HCT116 (cell line): ENCODE measurements around the gene IRF2. TPM values are rescaled to one million over a fixed set of nuclear protein-coding genes. Genes with fewer than 3 reads are reported as not detected.

Experiments
- ATAC-seq: fragments of 200-7000 bp; cut with Tn5 transposase; 2 replicates; pipeline ENCODE4 v1.9.1; 2020; ENCODE audit warnings: mild to moderate bottlenecking, moderate library complexity
- BruUV-seq: library from RNA; stranded (reverse); fragments of 400-500 nt; replicated peaks from 2 replicates; lab custom pipeline; 2021; lab: Mats Ljungman, UMichigan
- CTCF ChIA-PET: fragments of 300-600 bp; sonication (Branson Sonifier 250); formaldehyde crosslinking; loops from one replicate; lab custom pipeline; 2021; ENCODE audit warnings: antibody characterized with exemption; lab: Charles Lee
- POLR2A ChIA-PET: fragments of 300-600, 350-600 bp; sonication (Branson Sonifier 250); formaldehyde crosslinking; loops from one replicate; lab custom pipeline; 2021; ENCODE audit warnings: antibody characterized with exemption; lab: Charles Lee
- RAD21 ChIA-PET, 2 experiments: fragments of 300-600 bp; sonication (Branson Sonifier 250); formaldehyde crosslinking; loops; one replicate each; lab custom pipeline; 2023; ENCODE audit warnings: low total read pairs in 2 of 2; ENCODE audit not compliant: uncharacterized antibody in 2 of 2, unreplicated experiment in 2 of 2, low non-redundant PET in 1 of 2; lab: Charles Lee
- DNase-seq: peaks from one replicate; pipeline ENCODE4 v3.0.0-alpha.2; 2010; ENCODE audit warnings: low read depth, low spot score
- H2AFZ ChIP-seq: fragments of 200-600 bp; shearing (Covaris generic), sonication (generic); 2 replicates; pipeline ENCODE4 v1.6.1; 2017; ENCODE audit warnings: low read depth, mixed run types, mixed read lengths, antibody characterized with exemption, low read length; ENCODE audit not compliant: poor library complexity, severe bottlenecking
- H3K27ac ChIP-seq: 2 replicates; pipeline ENCODE4 v1.5.1; 2012; ENCODE audit warnings: low read depth, low read length
- H3K27me3 ChIP-seq: fragments of 200-600 bp; sonication (generic); 2 replicates; pipeline ENCODE4 v1.6.1; 2016; ENCODE audit warnings: mixed run types, low read length, mixed read lengths; ENCODE audit not compliant: insufficient read depth
- H3K36me3 ChIP-seq, 2 experiments: fragments of 200-500 bp in 1 of 2; fragments of 200-600 bp in 1 of 2; sonication (Bioruptor generic) in 1 of 2; sonication (generic) in 1 of 2; 2 replicates each; pipeline versions ENCODE4 v1.5.1 to v1.6.1; 2014 to 2016; ENCODE audit warnings: low read length in 2 of 2, inconsistent platforms in 1 of 2, mixed read lengths in 1 of 2, mixed run types in 1 of 2; ENCODE audit not compliant: insufficient read depth in 2 of 2, control insufficient read depth in 1 of 2
- H3K4me1 ChIP-seq, 2 experiments: fragments of 200-600 bp in 1 of 2; sonication (generic) in 1 of 2; 2 replicates each; pipeline versions ENCODE4 v1.5.1 to v1.6.1; 2012 to 2017; ENCODE audit warnings: low read length in 2 of 2, inconsistent platforms in 1 of 2, mild to moderate bottlenecking in 1 of 2, mixed read lengths in 1 of 2, mixed run types in 1 of 2, moderate library complexity in 1 of 2; ENCODE audit not compliant: insufficient read depth in 2 of 2, control insufficient read depth in 1 of 2
- H3K4me2 ChIP-seq: fragments of 200-600 bp; sonication (generic); 2 replicates; pipeline ENCODE4 v1.6.1; 2017; ENCODE audit warnings: mixed run types, low read length, mixed read lengths
- H3K4me3 ChIP-seq, 2 experiments: fragments of 200-600 bp in 1 of 2; sonication (generic) in 1 of 2; replicated peaks in 1 of 2; 2 replicates each; pipeline ENCODE4 v1.5.1; 2011 to 2016; ENCODE audit warnings: low read length in 2 of 2, control low read depth in 1 of 2, low read depth in 1 of 2, mild to moderate bottlenecking in 1 of 2, mixed read lengths in 1 of 2, mixed run types in 1 of 2
- H3K79me2 ChIP-seq: fragments of 200-600 bp; sonication (generic); 2 replicates; pipeline ENCODE4 v1.6.1; 2017; ENCODE audit warnings: mild to moderate bottlenecking, mixed run types, low read length, moderate library complexity, mixed read lengths; ENCODE audit not compliant: insufficient read depth
- H3K9ac ChIP-seq: fragments of 200-600 bp; sonication (generic); 2 replicates; pipeline ENCODE4 v1.6.1; 2016; ENCODE audit warnings: low read length, mixed read lengths
- H3K9me2 ChIP-seq: fragments of 200-600 bp; sonication (generic), shearing (Covaris generic); 2 replicates; pipeline ENCODE4 v1.6.1; 2017; ENCODE audit warnings: mixed run types, mild to moderate bottlenecking, moderate library complexity; ENCODE audit not compliant: insufficient read depth
- H3K9me3 ChIP-seq, 2 experiments: fragments of 200-500 bp in 1 of 2; fragments of 200-600 bp in 1 of 2; sonication (Bioruptor generic) in 1 of 2; sonication (generic) in 1 of 2; 2 replicates each; pipeline ENCODE4 v1.6.1; 2014 to 2017; ENCODE audit warnings: low read length in 2 of 2, mixed read lengths in 2 of 2, inconsistent platforms in 1 of 2, low read depth in 1 of 2, mild to moderate bottlenecking in 1 of 2, mixed run types in 1 of 2, moderate library complexity in 1 of 2; ENCODE audit not compliant: control insufficient read depth in 1 of 2, insufficient read depth in 1 of 2
- H4K20me1 ChIP-seq: fragments of 200-600 bp; sonication (generic), shearing (Covaris generic); 2 replicates; pipeline ENCODE4 v1.6.1; 2017; ENCODE audit warnings: mixed run types, mild to moderate bottlenecking, moderate library complexity; ENCODE audit not compliant: insufficient read depth
- CBX3 ChIP-seq: IDR thresholded peaks from 2 replicates; pipeline ENCODE4 v1.6.1; 2012; ENCODE audit warnings: low read depth
- CEBPB ChIP-seq: IDR thresholded peaks from 2 replicates; pipeline ENCODE4 v1.6.1; 2012; ENCODE audit warnings: low read depth
- EZH2 ChIP-seq: fragments of 200-600 bp; sonication (generic); IDR thresholded peaks from 2 replicates; pipeline ENCODE4 v1.6.1; 2017; ENCODE audit warnings: antibody characterized with exemption, mixed run types
- EZH2phosphoT487 ChIP-seq: fragments of 200-600 bp; IDR thresholded peaks from 2 replicates; pipeline ENCODE4 v1.6.1; 2018; ENCODE audit warnings: antibody characterized with exemption, borderline replicate concordance
- FOSL1 ChIP-seq: IDR thresholded peaks from 2 replicates; pipeline ENCODE4 v1.6.1; 2012; ENCODE audit warnings: low read depth
- POLR2A ChIP-seq: IDR thresholded peaks from 2 replicates; pipeline ENCODE4 v1.7.0; 2011; ENCODE audit warnings: borderline replicate concordance; ENCODE audit not compliant: insufficient read depth, insufficient read length; ENCODE audit errors: extremely low read depth
- POLR2AphosphoS5 ChIP-seq: IDR thresholded peaks from 2 replicates; pipeline ENCODE4 v1.6.1; 2011; ENCODE audit warnings: mild to moderate bottlenecking, low read depth, low read length, moderate library complexity
- SIN3A ChIP-seq: IDR thresholded peaks from 2 replicates; pipeline ENCODE4 v1.6.1; 2012; ENCODE audit warnings: low read depth
- YY1 ChIP-seq: IDR thresholded peaks from 2 replicates; pipeline ENCODE4 v1.6.1; 2011; ENCODE audit warnings: low read length, low read depth, moderate library complexity, mild to moderate bottlenecking; ENCODE audit not compliant: insufficient replicate concordance; ENCODE audit errors: extremely low read depth
- ZBTB33 ChIP-seq: IDR thresholded peaks from 2 replicates; pipeline ENCODE4 v1.6.1; 2011; ENCODE audit warnings: mild to moderate bottlenecking, low read length, moderate library complexity; ENCODE audit not compliant: insufficient replicate concordance; ENCODE audit errors: extremely low read depth
- ZFX ChIP-seq: fragments of 450-650 bp; IDR thresholded peaks from 2 replicates; pipeline ENCODE4 v1.6.1; 2017
- intact Hi-C: fragments of 100-400 bp; cut with micrococcal nuclease; formaldehyde crosslinking; loops from 2 replicates; pipeline ENCODE4 v1.10.0; 2022
- total RNA-seq: library from RNA; stranded (reverse); gene quantifications from one replicate; pipeline ENCODE4 v1.2.1, GENCODE V29; 2021; ENCODE audit not compliant: unreplicated experiment
- TF ChIP-seq, protein P1 (sequence below): IDR thresholded peaks from 2 replicates; pipeline ENCODE4 v1.6.1; 2012; ENCODE audit warnings: low read depth
- TF ChIP-seq, protein P2 (sequence below): IDR thresholded peaks from 2 replicates; pipeline ENCODE4 v1.6.1; 2012
- TF ChIP-seq, protein P3 (sequence below): IDR thresholded peaks from 2 replicates; pipeline ENCODE4 v1.6.1; 2012
- TF ChIP-seq, protein P4 (sequence below), 3 experiments: fragments of 200-600 bp in 1 of 3; sonication (generic) in 1 of 3; IDR thresholded peaks in 2 of 3; conservative IDR thresholded peaks in 1 of 3; 2 replicates each; pipeline ENCODE4 v1.5.1; 2012 to 2017; ENCODE audit warnings: low read depth in 2 of 3, low read length in 2 of 3, antibody characterized with exemption in 1 of 3, borderline replicate concordance in 1 of 3, control low read depth in 1 of 3, mild to moderate bottlenecking in 1 of 3, mixed read lengths in 1 of 3, mixed run types in 1 of 3, moderate library complexity in 1 of 3; ENCODE audit not compliant: insufficient read depth in 1 of 3

Gene IRF2
- total RNA-seq, 1 experiment from 2014 or later, result 10.6 TPM

DNA sequence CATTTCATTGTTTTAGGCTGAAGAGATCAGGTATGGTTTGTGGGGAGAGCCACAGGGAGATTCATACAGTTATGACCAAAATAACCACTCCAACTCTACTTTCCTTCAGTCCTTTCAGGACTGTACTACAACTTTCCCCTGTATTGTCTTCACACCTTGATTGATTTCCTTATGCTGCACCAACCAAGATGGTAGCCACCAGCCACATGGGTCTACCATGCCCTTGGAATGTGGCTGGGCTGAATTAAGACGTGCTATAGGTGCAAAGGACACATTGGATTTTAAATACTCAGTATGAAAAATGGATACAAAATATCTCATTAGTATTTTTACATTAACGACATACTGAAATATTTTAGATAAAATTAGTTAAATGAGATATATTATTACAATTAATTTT is 11.2 kb downstream of the IRF2 start:
- ChIA-PET RAD21 (no interaction called here), POLR2A (no interaction called here), CTCF (no interaction called here)
- no peak overlapping the region for H3K9ac ChIP-seq
- H2AFZ ChIP-seq, result no peak overlapping the region
- no peaks in the 10 kb centered on the region for H3K27me3 ChIP-seq
- no peaks in the 10 kb centered on the region for H3K9me3 ChIP-seq
- H3K4me1 ChIP-seq, result no peaks in the 10 kb centered on the region
- ATAC-seq (no peak), DNase-seq (no peak)
- TF ChIP-seq CBX3 (no peak), POLR2A (no peak), POLR2AphosphoS5 (no peak), CEBPB (no peak), EZH2phosphoT487 (no peak), FOSL1 (no peak), ZBTB33 (no peak), YY1 (no peak), EZH2 (no peak), ZFX (no peak), SIN3A (no peak)
- TF ChIP-seq, protein P1, sequence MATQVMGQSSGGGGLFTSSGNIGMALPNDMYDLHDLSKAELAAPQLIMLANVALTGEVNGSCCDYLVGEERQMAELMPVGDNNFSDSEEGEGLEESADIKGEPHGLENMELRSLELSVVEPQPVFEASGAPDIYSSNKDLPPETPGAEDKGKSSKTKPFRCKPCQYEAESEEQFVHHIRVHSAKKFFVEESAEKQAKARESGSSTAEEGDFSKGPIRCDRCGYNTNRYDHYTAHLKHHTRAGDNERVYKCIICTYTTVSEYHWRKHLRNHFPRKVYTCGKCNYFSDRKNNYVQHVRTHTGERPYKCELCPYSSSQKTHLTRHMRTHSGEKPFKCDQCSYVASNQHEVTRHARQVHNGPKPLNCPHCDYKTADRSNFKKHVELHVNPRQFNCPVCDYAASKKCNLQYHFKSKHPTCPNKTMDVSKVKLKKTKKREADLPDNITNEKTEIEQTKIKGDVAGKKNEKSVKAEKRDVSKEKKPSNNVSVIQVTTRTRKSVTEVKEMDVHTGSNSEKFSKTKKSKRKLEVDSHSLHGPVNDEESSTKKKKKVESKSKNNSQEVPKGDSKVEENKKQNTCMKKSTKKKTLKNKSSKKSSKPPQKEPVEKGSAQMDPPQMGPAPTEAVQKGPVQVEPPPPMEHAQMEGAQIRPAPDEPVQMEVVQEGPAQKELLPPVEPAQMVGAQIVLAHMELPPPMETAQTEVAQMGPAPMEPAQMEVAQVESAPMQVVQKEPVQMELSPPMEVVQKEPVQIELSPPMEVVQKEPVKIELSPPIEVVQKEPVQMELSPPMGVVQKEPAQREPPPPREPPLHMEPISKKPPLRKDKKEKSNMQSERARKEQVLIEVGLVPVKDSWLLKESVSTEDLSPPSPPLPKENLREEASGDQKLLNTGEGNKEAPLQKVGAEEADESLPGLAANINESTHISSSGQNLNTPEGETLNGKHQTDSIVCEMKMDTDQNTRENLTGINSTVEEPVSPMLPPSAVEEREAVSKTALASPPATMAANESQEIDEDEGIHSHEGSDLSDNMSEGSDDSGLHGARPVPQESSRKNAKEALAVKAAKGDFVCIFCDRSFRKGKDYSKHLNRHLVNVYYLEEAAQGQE, result no peak
- TF ChIP-seq, protein P2, sequence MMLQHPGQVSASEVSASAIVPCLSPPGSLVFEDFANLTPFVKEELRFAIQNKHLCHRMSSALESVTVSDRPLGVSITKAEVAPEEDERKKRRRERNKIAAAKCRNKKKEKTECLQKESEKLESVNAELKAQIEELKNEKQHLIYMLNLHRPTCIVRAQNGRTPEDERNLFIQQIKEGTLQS, result no peak
- TF ChIP-seq, protein P3, sequence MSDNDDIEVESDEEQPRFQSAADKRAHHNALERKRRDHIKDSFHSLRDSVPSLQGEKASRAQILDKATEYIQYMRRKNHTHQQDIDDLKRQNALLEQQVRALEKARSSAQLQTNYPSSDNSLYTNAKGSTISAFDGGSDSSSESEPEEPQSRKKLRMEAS, result no peak
- TF ChIP-seq, protein P4, sequence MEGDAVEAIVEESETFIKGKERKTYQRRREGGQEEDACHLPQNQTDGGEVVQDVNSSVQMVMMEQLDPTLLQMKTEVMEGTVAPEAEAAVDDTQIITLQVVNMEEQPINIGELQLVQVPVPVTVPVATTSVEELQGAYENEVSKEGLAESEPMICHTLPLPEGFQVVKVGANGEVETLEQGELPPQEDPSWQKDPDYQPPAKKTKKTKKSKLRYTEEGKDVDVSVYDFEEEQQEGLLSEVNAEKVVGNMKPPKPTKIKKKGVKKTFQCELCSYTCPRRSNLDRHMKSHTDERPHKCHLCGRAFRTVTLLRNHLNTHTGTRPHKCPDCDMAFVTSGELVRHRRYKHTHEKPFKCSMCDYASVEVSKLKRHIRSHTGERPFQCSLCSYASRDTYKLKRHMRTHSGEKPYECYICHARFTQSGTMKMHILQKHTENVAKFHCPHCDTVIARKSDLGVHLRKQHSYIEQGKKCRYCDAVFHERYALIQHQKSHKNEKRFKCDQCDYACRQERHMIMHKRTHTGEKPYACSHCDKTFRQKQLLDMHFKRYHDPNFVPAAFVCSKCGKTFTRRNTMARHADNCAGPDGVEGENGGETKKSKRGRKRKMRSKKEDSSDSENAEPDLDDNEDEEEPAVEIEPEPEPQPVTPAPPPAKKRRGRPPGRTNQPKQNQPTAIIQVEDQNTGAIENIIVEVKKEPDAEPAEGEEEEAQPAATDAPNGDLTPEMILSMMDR (IDR thresholded peaks at IDR 0.05 in 2 of 3, conservative IDR thresholded peaks at IDR 0.05 in 1 of 3; ENCODE audit: borderline replicate concordance in 1 of 3, insufficient read depth in 1 of 3, low read depth in 2 of 3, low read length in 2 of 3), result no peak
- H3K4me2 ChIP-seq, result no peak overlapping the region
- H3K36me3 ChIP-seq, result no peaks in the 10 kb centered on the region
- no TSS peak for BruUV-seq
- no peak overlapping the region for H3K4me3 ChIP-seq
- no peaks in the 10 kb centered on the region for H3K79me2 ChIP-seq
- H3K9me2 ChIP-seq, result no peaks in the 10 kb centered on the region
- no peak overlapping the region for H3K27ac ChIP-seq
- no peaks in the 10 kb centered on the region for H4K20me1 ChIP-seq
- intact Hi-C loops, result loop anchor here (10.0 kb wide), 1 partner anchor 862 kb away; no protein-coding TSS in a partner anchor
